ENCODE results near the gene CCDC186.

The CCDC186 gene

DNA sequence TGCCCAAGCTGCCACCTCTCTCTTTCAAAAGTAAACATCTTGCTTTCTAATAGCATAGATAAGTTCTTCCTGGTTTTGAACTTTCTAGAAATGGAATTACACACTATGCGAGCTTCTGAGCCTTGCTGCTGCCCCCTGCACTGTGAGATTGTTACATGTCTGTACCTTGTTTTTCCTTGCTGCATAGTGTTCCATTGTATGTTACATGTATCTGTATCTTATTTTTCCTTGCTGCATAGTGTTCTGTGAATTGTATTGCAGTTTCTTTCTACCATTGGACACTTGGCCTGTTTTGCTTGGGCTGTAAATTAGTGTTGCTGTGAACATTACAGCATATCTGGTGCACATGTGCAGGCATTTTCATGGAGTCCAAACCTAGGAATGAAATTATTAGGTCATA, 41.0 kb upstream of the CCDC186 start:
- Histone ChIP-seq H3K9me3 (ENCODE audit: control insufficient read depth, low read length) (no peaks in the 10 kb centered on the region), H3K27me3 (ENCODE audit: control insufficient read depth in 1 of 2, insufficient read depth in 1 of 2, low read length in 2 of 2) (peaks cover 0 to 4% of the 10 kb centered on the region in 2 experiments), H3K4me3 (ENCODE audit: insufficient read depth in 1 of 2, low read depth in 1 of 2, low read length in 2 of 2) (no peak overlapping the region), H2BK5ac (ENCODE audit: low read depth, low read length, poor library complexity, severe bottlenecking) (no peak overlapping the region), H3K27ac (ENCODE audit: low read length, poor library complexity, severe bottlenecking) (no peak overlapping the region), H3K4ac (ENCODE audit: low read depth in 1 of 2, low read length in 2 of 2) (no peak overlapping the region), H3K23ac (ENCODE audit: low read length in 2 of 2) (no peak overlapping the region), H3K4me1 (ENCODE audit: control insufficient read depth, insufficient read depth, low read depth, low read length) (no peaks in the 10 kb centered on the region), H4K8ac (ENCODE audit: low read length) (no peak overlapping the region), H3K14ac (ENCODE audit: low read length in 2 of 2) (no peak overlapping the region), H2AK5ac (ENCODE audit: low read length, severe bottlenecking) (no peak overlapping the region), H2AFZ (ENCODE audit: low read depth, low read length) (no peak overlapping the region), H3K79me1 (replicated peaks; ENCODE audit: low read length, poor library complexity, severe bottlenecking) (no peaks in the 10 kb centered on the region), H3K36me3 (ENCODE audit: control insufficient read depth in 1 of 2, insufficient read depth in 2 of 2, low read depth in 1 of 2, low read length in 2 of 2) (no peaks in the 10 kb centered on the region), H2BK120ac (ENCODE audit: low read depth, low read length) (no peak overlapping the region), H3K4me2 (ENCODE audit: low read length, poor library complexity, severe bottlenecking) (no peak overlapping the region), H2BK12ac (ENCODE audit: low read length in 2 of 2) (no peak overlapping the region), H2BK15ac (ENCODE audit: low read depth, poor library complexity, severe bottlenecking) (no peak overlapping the region), H3K18ac (ENCODE audit: low read depth in 1 of 2, low read length in 2 of 2) (no peak overlapping the region), H4K91ac (ENCODE audit: low read length) (no peak overlapping the region), H3K9ac (ENCODE audit: low read length) (no peak overlapping the region)
- DNase-seq, result no peak
- 100% methylated on average over 1 of the region's 1 CpG for WGBS

DNA sequence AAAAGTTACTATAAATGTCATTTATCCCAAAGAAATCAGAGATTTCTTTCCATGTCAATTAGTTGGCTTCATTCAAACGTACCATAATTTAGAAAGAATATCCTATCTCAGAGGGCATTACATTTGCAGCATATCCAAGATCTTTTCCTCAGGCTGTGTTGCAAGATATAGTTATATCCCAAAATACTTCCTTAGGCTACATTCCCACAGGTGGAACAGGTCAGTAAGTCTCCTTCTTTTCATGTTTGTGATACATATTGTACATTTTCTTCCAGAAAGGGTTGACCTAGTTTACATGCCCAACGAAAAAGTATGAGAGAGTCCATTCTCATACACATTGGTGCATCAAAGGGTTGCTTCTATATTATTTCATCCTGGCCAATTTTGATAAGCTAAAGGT, 38.1 kb upstream of the CCDC186 start:
- Histone ChIP-seq H3K9ac (ENCODE audit: low read length) (no peak overlapping the region), H3K18ac (ENCODE audit: low read depth in 1 of 2, low read length in 2 of 2) (no peak overlapping the region), H2BK120ac (ENCODE audit: low read depth, low read length) (no peak overlapping the region), H3K4ac (ENCODE audit: low read depth in 1 of 2, low read length in 2 of 2) (no peak overlapping the region), H2BK5ac (ENCODE audit: low read depth, low read length, poor library complexity, severe bottlenecking) (no peak overlapping the region), H3K4me1 (ENCODE audit: control insufficient read depth, insufficient read depth, low read depth, low read length) (no peaks in the 10 kb centered on the region), H3K4me3 (ENCODE audit: insufficient read depth in 1 of 2, low read depth in 1 of 2, low read length in 2 of 2) (no peak overlapping the region), H3K23ac (ENCODE audit: low read length in 2 of 2) (no peak overlapping the region), H3K9me3 (ENCODE audit: control insufficient read depth, low read length) (no peaks in the 10 kb centered on the region), H4K91ac (ENCODE audit: low read length) (no peak overlapping the region), H2BK12ac (ENCODE audit: low read length in 2 of 2) (no peak overlapping the region), H4K8ac (ENCODE audit: low read length) (no peak overlapping the region), H3K27me3 (ENCODE audit: control insufficient read depth in 1 of 2, insufficient read depth in 1 of 2, low read length in 2 of 2) (peaks cover 0 to 4% of the 10 kb centered on the region in 2 experiments), H2BK15ac (ENCODE audit: low read depth, poor library complexity, severe bottlenecking) (no peak overlapping the region), H3K79me1 (replicated peaks; ENCODE audit: low read length, poor library complexity, severe bottlenecking) (no peaks in the 10 kb centered on the region), H3K14ac (ENCODE audit: low read length in 2 of 2) (no peak overlapping the region), H2AK5ac (ENCODE audit: low read length, severe bottlenecking) (no peak overlapping the region), H3K4me2 (ENCODE audit: low read length, poor library complexity, severe bottlenecking) (no peak overlapping the region), H3K27ac (ENCODE audit: low read length, poor library complexity, severe bottlenecking) (no peak overlapping the region), H2AFZ (ENCODE audit: low read depth, low read length) (no peak overlapping the region), H3K36me3 (ENCODE audit: control insufficient read depth in 1 of 2, insufficient read depth in 2 of 2, low read depth in 1 of 2, low read length in 2 of 2) (no peaks in the 10 kb centered on the region)
- WGBS, result 96% methylated on average over 1 of the region's 2 CpGs
- DNase-seq, result no peak

DNA sequence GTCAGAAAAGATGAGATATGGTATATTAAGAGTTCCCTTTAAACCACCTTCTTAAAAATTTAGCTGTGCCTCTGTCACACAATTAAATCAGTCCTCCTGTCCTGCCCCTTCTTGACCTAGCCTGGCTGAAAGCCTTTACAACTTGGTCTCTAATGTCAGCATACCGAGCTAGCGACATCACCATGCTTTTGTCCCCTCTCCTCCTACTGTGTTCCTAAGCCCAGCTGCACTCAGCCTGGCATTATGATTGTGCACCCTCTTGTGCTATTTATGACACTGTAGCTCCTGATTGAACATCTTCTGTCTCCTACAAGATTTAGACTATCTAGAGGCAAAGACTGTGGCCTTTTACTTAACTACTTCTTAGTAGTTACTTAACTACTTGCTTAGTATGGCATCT, 34.3 kb upstream of the CCDC186 start:
- H3K79me1 ChIP-seq (replicated peaks; ENCODE audit: low read length, poor library complexity, severe bottlenecking), result no peaks in the 10 kb centered on the region
- H3K9ac ChIP-seq (ENCODE audit: low read length), result no peak overlapping the region
- H4K8ac ChIP-seq (ENCODE audit: low read length), result no peak overlapping the region
- H3K4me1 ChIP-seq (ENCODE audit: control insufficient read depth, insufficient read depth, low read depth, low read length), result no peaks in the 10 kb centered on the region
- H3K27ac ChIP-seq (ENCODE audit: low read length, poor library complexity, severe bottlenecking), result no peak overlapping the region
- H3K27me3 ChIP-seq (ENCODE audit: control insufficient read depth in 1 of 2, insufficient read depth in 1 of 2, low read length in 2 of 2), result no peaks in the 10 kb centered on the region
- no peak overlapping the region for H3K14ac ChIP-seq (ENCODE audit: low read length in 2 of 2)
- no peak overlapping the region for H2AFZ ChIP-seq (ENCODE audit: low read depth, low read length)
- no peak overlapping the region for H4K91ac ChIP-seq (ENCODE audit: low read length)
- H3K9me3 ChIP-seq (ENCODE audit: control insufficient read depth, low read length), result no peaks in the 10 kb centered on the region
- no peak overlapping the region for H2BK12ac ChIP-seq (ENCODE audit: low read length in 2 of 2)
- DNase-seq, result peak; percentile 15
- no peaks in the 10 kb centered on the region for H3K36me3 ChIP-seq (ENCODE audit: control insufficient read depth in 1 of 2, insufficient read depth in 2 of 2, low read depth in 1 of 2, low read length in 2 of 2)
- H3K4me2 ChIP-seq (ENCODE audit: low read length, poor library complexity, severe bottlenecking), result no peak overlapping the region
- H2AK5ac ChIP-seq (ENCODE audit: low read length, severe bottlenecking), result no peak overlapping the region
- H2BK120ac ChIP-seq (ENCODE audit: low read depth, low read length), result no peak overlapping the region
- no peak overlapping the region for H3K4ac ChIP-seq (ENCODE audit: low read depth in 1 of 2, low read length in 2 of 2)
- no peak overlapping the region for H3K23ac ChIP-seq (ENCODE audit: low read length in 2 of 2)
- 86% methylated on average over 2 of the region's 2 CpGs for WGBS
- no peak overlapping the region for H2BK15ac ChIP-seq (ENCODE audit: low read depth, poor library complexity, severe bottlenecking)
- H3K4me3 ChIP-seq (ENCODE audit: insufficient read depth in 1 of 2, low read depth in 1 of 2, low read length in 2 of 2), result no peak overlapping the region
- H2BK5ac ChIP-seq (ENCODE audit: low read depth, low read length, poor library complexity, severe bottlenecking), result no peak overlapping the region
- no peak overlapping the region for H3K18ac ChIP-seq (ENCODE audit: low read depth in 1 of 2, low read length in 2 of 2)

DNA sequence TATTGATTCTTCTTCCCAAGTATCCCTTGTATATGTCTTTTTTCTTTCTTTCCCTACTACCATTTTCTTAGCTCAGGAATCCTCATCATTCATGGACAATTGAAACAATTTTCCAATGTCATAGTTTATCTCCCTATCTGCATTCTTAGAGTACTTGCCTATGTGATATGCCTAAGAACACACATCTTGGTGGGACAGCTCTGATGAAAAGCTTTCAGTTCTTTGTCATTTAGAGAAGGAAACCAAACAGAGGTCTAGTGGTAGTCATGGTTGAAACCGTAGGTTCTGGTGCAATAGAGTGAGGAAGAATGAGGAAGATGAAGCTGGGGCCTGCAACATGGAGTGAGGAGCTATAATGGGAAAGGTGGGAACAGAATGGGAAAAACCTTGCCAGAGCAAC, 33.3 kb upstream of the CCDC186 start:
- Histone ChIP-seq H3K27ac (ENCODE audit: low read length, poor library complexity, severe bottlenecking) (no peak overlapping the region), H3K23ac (ENCODE audit: low read length in 2 of 2) (no peak overlapping the region), H3K4ac (ENCODE audit: low read depth in 1 of 2, low read length in 2 of 2) (no peak overlapping the region), H4K8ac (ENCODE audit: low read length) (no peak overlapping the region), H2AFZ (ENCODE audit: low read depth, low read length) (no peak overlapping the region), H2BK15ac (ENCODE audit: low read depth, poor library complexity, severe bottlenecking) (no peak overlapping the region), H3K9me3 (ENCODE audit: control insufficient read depth, low read length) (no peaks in the 10 kb centered on the region), H4K91ac (ENCODE audit: low read length) (no peak overlapping the region), H3K79me1 (replicated peaks; ENCODE audit: low read length, poor library complexity, severe bottlenecking) (no peaks in the 10 kb centered on the region), H3K4me1 (ENCODE audit: control insufficient read depth, insufficient read depth, low read depth, low read length) (no peaks in the 10 kb centered on the region), H3K27me3 (ENCODE audit: control insufficient read depth in 1 of 2, insufficient read depth in 1 of 2, low read length in 2 of 2) (no peaks in the 10 kb centered on the region), H2BK120ac (ENCODE audit: low read depth, low read length) (no peak overlapping the region), H2AK5ac (ENCODE audit: low read length, severe bottlenecking) (no peak overlapping the region), H3K4me3 (ENCODE audit: insufficient read depth in 1 of 2, low read depth in 1 of 2, low read length in 2 of 2) (no peak overlapping the region), H3K9ac (ENCODE audit: low read length) (no peak overlapping the region), H3K14ac (ENCODE audit: low read length in 2 of 2) (no peak overlapping the region), H2BK12ac (ENCODE audit: low read length in 2 of 2) (no peak overlapping the region), H3K36me3 (ENCODE audit: control insufficient read depth in 1 of 2, insufficient read depth in 2 of 2, low read depth in 1 of 2, low read length in 2 of 2) (no peaks in the 10 kb centered on the region), H3K18ac (ENCODE audit: low read depth in 1 of 2, low read length in 2 of 2) (no peak overlapping the region), H3K4me2 (ENCODE audit: low read length, poor library complexity, severe bottlenecking) (no peak overlapping the region), H2BK5ac (ENCODE audit: low read depth, low read length, poor library complexity, severe bottlenecking) (no peak overlapping the region)
- WGBS, result 97% methylated on average over 1 of the region's 1 CpG
- DNase-seq, result no peak
